Bronchial epithelial cell (primary cell): ENCODE data around the gene MYO1E. TPM values are rescaled to one million over a fixed set of nuclear protein-coding genes. Genes with fewer than 3 reads are reported as not detected.
A peak's percentile ranks its signal among the peaks of the same experiment; 100 is the strongest.

Experiments
- DNase-seq: peaks from one replicate; pipeline ENCODE4 v3.0.0-alpha.2; 2010; ENCODE audit warnings: low read depth
- FAIRE-seq: peaks from 2 replicates; lab custom pipeline; 2011; peaks lifted over from hg19 to GRCh38; lab: Jason Lieb, UNC
- H3K27me3 ChIP-seq: 2 replicates; pipeline ENCODE4 v1.5.1; 2011; ENCODE audit warnings: low read length; ENCODE audit not compliant: control insufficient read depth, insufficient read depth
- H3K36me3 ChIP-seq: 2 replicates; pipeline ENCODE4 v1.5.1; 2011; ENCODE audit warnings: low read length; ENCODE audit not compliant: control insufficient read depth, insufficient read depth
- H3K4me3 ChIP-seq: 2 replicates; pipeline ENCODE4 v1.5.1; 2011; ENCODE audit warnings: mild to moderate bottlenecking, low read depth, low read length, control low read depth
- CTCF ChIP-seq: IDR thresholded peaks from 2 replicates; pipeline ENCODE4 v1.5.1; 2011; ENCODE audit warnings: mild to moderate bottlenecking, moderate library complexity, low read length, control low read depth, inconsistent platforms; ENCODE audit not compliant: insufficient read depth, severe bottlenecking
- total RNA-seq: library from RNA; depleted of rRNA; stranded (reverse); fragments of >200 nt; gene quantifications from 2 replicates; pipeline ENCODE4 v1.2.1, GENCODE V29; 2014

MYO1E gene
- total RNA-seq, 1 donor from 2014 or later: 71.9 TPM

GRCh38 chr15:59366333-59367021 is 6.2 kb downstream of the MYO1E start:
- TF ChIP-seq CTCF: no peak
- no peak overlapping the region for H3K4me3 ChIP-seq
- no peak for FAIRE-seq
- H3K27me3 ChIP-seq: no peaks in the 10 kb centered on the region
- DNase-seq: no peak
- no peaks in the 10 kb centered on the region for H3K36me3 ChIP-seq

DNA sequence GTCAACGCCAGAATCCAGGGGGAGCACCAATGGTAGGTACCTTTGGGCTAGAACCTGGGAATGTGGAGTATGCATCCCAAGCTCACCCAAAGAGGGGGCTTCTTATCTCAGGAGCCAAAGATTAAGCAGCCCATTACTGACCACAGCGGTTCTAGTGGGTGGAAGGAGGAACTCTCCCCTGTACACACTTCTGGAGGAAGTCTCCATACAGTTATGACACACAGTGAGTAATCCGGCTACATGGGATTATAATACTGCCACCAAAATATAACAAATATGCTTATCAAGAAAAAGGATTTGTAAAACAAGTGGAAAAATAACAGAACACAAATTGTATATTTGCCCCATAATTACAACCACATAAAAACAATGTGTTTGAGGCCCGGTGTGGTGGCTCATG is 8.4 kb downstream of the MYO1E start:
- Histone ChIP-seq H3K36me3 (peaks cover 1% of the 10 kb centered on the region), H3K4me3 (no peak overlapping the region), H3K27me3 (no peaks in the 10 kb centered on the region)
- FAIRE-seq: no peak
- DNase-seq: peak; percentile 67
- no peak for TF ChIP-seq CTCF

GRCh38 chr15:59362331-59362730 is 10.3 kb downstream of the MYO1E start:
- Histone ChIP-seq H3K27me3 (no peaks in the 10 kb centered on the region), H3K4me3 (no peak overlapping the region), H3K36me3 (peaks cover 5% of the 10 kb centered on the region)
- TF ChIP-seq CTCF: no peak
- no peak for FAIRE-seq
- no peak for DNase-seq

- Histone ChIP-seq H3K27me3 (no peaks in the 10 kb centered on the region), H3K4me3 (no peak overlapping the region), H3K36me3 (peaks cover 5% of the 10 kb centered on the region)
- TF ChIP-seq CTCF: no peak
- FAIRE-seq (no peak), DNase-seq (no peak)
Measured at GRCh38 chr15:59360896-59361295, 11.8 kb downstream of the MYO1E start.

GRCh38 chr15:59360305-59360704 is 12.4 kb downstream of the MYO1E start:
- no peak for DNase-seq
- no peak for FAIRE-seq
- no peaks in the 10 kb centered on the region for H3K27me3 ChIP-seq
- no peak overlapping the region for H3K4me3 ChIP-seq
- H3K36me3 ChIP-seq: peaks cover 5% of the 10 kb centered on the region
- peak; percentile 20 for TF ChIP-seq CTCF

DNA sequence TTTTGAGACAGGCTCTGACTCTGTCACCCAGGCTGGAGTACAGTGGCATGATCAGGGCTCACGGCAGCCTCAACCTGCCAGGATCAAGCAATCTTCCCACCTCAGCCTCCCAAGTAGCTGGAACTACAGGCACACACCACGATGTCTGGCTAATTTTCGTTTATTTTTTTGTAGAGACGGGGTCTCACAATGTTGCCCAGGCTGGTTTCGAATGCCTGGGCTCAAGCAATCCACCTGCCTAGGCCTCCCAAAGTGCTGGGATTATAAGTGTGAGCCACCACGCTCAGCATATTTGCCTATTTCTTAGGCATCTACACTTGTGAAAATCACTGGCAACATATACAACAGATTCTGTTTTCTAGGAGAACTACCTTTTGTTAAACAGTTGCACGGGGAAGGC is 16.9 kb downstream of the MYO1E start:
- peaks cover 5% of the 10 kb centered on the region for H3K36me3 ChIP-seq
- H3K4me3 ChIP-seq: no peak overlapping the region
- no peak for DNase-seq
- no peaks in the 10 kb centered on the region for H3K27me3 ChIP-seq
- no peak for TF ChIP-seq CTCF
- FAIRE-seq: no peak
